NT2/D1 (cell line): ENCODE results near the gene HSD11B1.

Source experiments
- SUZ12 ChIP-seq: IDR thresholded peaks from 2 replicates; pipeline ENCODE4 v1.6.1; 2011; ENCODE audit not compliant: insufficient read length, insufficient read depth; ENCODE audit errors: extremely low read depth
- YY1 ChIP-seq: IDR thresholded peaks from 2 replicates; pipeline ENCODE4 v1.6.1; 2011; ENCODE audit not compliant: insufficient read length, insufficient read depth

GRCh38 chr1:209672705-209673630 is 31.7 kb upstream of the HSD11B1 start:
- TF ChIP-seq YY1 (no peak), SUZ12 (no peak)
